GM19468 (cell line): Measurements from ENCODE around the gene THOC6.

ENCODE experiments used
- ATAC-seq: cut with Tn5 transposase; IDR thresholded peaks from one replicate; pipeline ENCODE4 v1.9.1; 2021; ENCODE audit warnings: mild to moderate bottlenecking, moderate library complexity, moderate number of reproducible peaks; ENCODE audit not compliant: unreplicated experiment; ENCODE audit errors: extremely low read depth

The THOC6 gene

DNA sequence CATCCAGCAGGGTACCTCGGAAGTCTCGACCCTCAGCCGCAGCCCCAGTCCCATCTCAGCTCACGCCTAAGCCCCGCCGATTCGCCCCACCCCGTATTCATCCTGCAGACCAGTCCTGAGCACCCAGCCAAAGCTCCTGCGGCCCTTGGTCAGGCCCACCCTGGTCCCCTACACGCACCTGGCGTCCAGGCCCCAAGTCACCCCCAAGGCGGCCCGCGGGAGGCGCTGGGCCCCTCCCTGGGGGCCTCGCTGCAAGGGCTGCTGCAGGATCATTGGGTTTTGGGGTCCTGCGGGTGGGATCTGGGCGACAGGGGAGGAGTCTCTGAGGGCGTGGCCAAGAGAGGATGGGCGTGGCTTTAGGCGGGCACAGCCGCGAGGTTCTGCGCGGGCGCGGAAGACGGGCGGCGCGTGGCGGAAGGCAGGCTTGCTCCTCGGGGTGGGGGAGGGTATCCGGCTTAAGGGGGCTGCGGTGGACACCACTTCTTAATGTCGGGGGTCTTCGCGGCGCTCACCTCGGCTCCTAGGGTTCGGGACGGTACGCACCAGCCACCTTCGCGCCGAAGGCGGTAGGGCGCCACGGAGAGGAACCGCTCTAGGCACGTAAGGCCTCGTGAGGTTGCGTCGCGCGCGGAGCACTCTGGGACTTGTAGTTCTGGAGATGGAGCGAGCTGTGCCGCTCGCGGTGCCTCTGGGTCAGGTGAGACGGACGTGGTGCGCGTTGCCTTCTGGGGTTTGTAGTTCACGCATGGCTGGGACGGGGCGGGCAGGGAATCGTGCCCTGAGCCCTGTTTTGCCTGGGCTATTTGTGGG is at the start of gene THOC6, which contains the start of gene HCFC1R1:
Gene THOC6, plus strand, starts transcription at position 367 of the 810 bp plus-strand sequence. Its CDS starts 292 bp downstream, at position 659.
Gene HCFC1R1, minus strand, starts transcription at position 274 of the 810 bp plus-strand sequence. Its CDS starts 1 bp downstream, at position 273.
- peak; percentile 77 for ATAC-seq

DNA sequence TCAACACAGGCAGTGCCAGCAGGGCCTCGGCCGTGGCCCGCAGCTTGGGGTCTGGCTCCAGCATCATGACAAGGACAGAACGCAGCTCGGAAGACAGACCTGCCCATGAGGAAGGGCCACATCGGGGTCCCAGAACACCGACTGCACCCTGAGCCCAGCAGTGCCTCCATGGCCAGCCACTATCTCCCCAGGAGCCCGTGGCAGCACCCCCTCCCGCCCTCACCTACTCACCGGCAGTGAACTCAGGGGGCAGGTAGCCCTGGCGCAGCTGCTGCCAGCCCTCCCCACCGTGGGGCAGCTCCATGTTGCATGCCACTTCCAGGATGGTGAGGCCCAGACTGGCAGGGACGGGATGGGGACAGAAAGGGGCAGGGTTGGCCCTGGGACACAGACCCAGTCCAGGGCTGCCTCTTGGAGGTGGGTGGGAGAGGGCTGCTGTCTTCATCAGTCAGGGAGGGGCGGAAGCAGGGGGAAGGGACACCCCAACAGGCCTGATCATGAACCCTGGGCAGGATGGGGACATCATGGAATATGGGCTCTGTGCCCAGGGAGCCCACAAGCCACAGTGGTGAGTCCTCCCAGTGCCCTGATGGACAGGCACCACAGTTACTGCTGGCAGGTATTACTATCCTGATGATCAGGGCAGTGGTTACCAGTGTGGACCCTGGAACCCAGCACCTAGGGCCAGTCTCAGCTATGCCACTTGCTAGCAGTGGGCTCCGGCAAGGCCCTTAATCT is 49.3 kb upstream of the THOC6 start:
- no peak for ATAC-seq

DNA sequence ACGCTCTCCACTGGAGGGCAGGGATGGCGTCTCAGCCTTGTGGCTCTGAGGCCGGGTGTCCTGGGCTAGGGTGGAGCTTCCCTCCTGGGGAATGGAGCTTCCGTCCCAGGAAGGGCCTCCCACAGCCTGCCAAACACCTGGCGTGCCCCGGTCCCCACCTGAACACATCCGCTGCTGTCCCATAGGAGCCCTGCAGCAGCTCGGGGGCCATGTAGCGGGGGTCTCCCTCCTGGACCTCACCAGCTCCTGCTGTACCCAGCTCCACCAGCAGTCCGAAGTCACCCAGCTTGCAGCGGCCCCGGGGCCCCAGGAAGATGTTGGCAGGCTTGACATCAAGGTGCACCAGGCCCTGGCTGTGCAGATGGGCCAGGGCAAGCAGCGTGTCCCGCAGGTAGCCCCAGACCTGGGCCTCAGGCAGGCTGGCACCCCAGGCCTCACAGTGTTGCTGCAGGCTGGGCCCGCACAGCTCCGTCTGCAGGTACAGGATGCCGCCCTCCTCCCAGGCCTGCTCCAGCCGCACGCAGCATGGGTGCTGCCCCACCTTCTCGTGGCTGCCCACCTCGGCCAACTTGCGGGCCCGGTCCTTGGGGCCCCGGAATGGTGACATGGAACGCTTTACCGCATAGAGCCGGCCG is 48.6 kb upstream of the THOC6 start:
- no peak for ATAC-seq

DNA sequence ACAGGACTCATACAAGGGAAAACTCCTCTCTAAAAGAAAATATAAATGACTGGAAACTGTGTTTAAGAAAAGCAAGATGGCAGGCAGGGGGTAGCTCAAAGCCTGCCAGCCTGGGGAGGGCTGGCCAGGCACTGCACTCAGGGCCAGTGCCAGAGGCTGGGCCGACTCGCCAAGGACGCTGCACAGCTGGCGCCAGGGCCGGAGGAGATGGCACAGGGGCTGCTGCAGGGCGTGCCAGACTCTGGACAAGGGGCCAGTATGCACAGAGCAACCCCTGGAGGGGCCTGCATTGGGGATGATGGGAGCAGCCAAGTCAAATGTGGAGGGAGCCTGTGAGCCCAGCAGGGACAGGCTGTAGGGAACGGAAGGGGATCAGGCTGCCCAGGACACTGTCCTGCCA is 47.6 kb upstream of the THOC6 start:
- no peak for ATAC-seq

GRCh38 chr16:2976673-2977072 is 47.2 kb upstream of the THOC6 start:
- no peak for ATAC-seq

DNA sequence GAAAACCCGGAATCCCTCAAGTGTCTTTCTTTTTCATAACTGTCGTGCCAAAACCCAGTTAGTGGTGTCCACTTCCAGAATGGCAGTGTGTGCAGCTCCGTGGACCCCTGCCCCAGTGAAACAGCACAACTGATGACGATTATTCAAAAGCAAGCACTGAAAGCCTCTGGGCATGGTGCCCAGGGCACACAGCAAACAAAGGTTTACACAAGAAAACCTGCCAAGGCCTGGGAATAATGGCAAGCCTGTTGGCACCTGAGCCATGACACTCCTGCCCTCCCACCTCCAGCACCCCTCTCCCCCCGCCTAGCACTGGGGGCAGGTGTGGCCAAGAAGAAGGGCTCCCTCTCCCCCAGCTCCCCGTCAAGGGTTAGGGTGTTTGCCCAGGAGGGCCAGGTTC is 46.4 kb upstream of the THOC6 start:
- ATAC-seq = no peak

- no peak for ATAC-seq
Observed at GRCh38 chr16:2979669-2980226, 44.1 kb upstream of the THOC6 start.

DNA sequence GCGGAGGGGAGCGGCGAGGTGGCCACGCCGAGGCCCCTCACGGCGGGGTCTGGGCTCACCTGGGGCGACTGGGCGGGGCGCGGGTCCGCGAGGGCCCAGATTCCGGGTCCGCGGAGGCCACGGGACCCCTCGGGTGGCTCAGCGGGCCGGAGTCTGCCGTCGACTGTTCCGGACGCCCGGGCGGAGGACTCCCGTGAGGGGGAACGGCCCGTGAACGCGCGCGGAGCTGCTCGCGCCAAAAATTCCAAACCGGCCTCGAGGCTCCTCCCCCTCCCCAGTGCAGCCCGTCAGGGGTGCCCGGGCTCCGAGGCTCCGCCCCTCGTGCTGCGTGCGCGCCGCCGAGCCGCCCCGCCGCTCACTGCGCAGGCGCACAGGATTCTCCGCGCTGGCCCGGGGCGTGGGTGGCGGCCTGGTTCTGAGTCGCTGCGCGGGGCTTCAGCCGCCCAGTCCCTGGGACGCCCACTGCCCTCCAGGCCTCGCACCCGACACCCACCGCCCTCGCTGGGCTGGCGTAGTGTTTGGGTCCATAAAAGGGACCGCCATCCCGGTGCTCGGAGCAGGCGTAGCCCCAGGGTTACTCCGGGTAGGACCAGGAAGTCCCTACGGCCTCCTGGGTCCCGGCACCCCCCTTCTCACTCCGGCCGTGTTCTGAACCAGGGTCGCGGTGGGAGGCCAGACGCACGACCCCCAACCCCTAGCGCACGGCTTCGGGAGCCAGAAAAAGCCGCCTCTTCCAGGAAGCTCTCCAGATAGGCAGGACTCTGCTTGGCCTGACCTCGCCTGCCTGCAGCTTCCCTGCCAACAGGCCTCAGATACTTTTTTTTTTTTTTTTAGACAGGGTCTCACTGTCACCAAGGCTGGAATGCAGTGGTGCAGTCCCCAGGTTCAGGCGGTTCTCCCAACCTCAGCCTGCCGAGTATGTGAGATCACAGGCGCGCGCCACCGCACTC is 43.3 kb upstream of the THOC6 start, which contains the start of gene PKMYT1:
Gene PKMYT1, minus strand, starts transcription at position 220 of the 950 bp plus-strand sequence. CDS start 789 bp downstream, outside the sequence.
- peak; percentile 72 for ATAC-seq

DNA sequence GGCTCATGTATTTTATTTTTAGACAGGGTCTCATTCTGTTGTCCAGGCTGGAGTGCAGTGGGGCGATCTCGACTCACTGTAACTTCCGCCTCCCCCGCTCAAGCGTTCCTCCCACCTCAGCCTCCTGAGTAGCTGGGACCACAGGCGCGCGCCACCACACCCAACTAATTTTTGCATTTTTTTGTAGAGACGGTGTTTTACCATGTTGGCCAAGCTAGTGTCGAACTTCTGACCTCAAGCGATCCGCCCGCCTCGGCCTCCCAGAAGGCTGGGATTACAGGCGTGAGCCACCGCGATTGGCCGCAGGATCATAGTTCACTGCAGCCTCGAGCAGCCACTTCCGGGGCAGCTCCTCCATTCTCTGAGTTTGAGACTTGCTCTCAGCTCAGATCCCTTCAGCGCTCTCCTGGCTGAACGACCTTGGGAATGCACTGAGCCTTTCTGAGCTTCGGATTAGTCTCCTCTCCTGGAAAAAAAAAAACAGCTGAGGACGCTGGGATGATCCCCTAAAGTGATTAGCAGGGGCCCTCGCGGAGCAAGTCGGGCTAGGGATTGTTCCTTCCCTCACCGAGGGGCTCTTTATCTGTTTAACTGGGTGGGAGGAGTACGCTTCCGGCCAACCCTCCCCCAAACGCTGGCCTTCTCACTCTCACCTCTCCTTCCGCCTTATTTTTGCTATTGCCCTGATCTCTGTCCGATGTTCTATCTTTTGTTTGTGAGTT is 42.5 kb upstream of the THOC6 start:
- ATAC-seq = no peak

GRCh38 chr16:2981899-2982250 is 42.0 kb upstream of the THOC6 start:
- no peak for ATAC-seq

- no peak for ATAC-seq
Observed at GRCh38 chr16:2982402-2982801, 41.4 kb upstream of the THOC6 start.

DNA sequence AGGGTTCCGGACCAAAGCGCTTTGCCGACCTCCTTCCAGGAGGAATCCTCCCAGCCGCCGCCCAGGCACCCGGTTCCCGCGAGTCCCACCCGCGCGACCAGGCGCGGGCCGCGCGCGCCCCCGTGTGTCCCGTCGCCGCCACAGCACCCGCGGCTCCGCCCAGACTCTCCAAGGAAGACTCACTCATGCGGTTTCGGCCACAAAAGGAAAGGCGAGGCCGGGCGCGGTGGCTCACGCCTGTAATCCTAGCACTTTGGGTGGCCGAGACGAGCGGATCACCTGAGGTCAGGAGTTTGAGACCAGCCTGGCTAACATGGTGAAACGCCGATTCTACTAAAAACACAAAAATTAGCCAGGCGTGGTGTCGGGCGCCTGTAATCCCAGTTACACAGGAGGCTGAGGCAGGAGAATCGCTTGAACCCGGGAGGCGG is 40.1 kb upstream of the THOC6 start:
- ATAC-seq = no peak

DNA sequence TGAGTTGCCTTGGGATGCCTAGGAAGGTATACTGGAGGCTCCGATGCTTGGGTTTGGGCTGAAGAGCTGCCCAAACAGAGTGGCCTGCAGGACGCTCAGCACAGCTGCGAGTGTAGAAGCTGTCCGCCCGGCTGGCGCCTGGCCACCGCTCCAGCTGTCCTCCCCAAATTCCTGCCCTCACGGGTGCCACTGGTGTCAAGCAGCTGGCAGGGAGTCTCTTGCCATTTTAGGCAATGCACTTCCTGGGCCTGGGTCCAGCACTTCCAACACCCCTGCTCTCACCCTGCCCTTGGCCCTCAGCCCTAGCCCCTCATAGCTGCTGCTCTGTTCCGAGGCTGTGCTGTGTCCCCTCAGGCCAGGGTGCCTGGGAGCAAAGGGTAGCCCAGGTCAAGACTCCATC is 38.4 kb upstream of the THOC6 start:
- ATAC-seq = no peak

GRCh38 chr16:2985893-2986355 is 37.9 kb upstream of the THOC6 start:
- no peak for ATAC-seq

GRCh38 chr16:2986623-2987188 is 37.1 kb upstream of the THOC6 start:
- ATAC-seq = no peak

- ATAC-seq = no peak
Observed at GRCh38 chr16:2987286-2987685, 36.5 kb upstream of the THOC6 start.

- no peak for ATAC-seq
Observed at GRCh38 chr16:2987833-2988232, 36.0 kb upstream of the THOC6 start.

GRCh38 chr16:2988590-2989099 is 35.2 kb upstream of the THOC6 start:
- ATAC-seq = no peak
